Measurements from ENCODE around the gene WWOX. TPM values are rescaled to one million over a fixed set of nuclear protein-coding genes. Genes with fewer than 3 reads are reported as not detected.

The WWOX gene
- total RNA-seq, 5 donors from 2014 or later (not counting 1 experiment from before 2014, with no cell fraction given), result 21.2 to 26.0 (median 22.6) TPM

- ATAC-seq (replicated peaks in 1 of 4) (no peak), DNase-seq (no peak)
- H3K27ac ChIP-seq (ENCODE audit: low read length), result no peak overlapping the region
- WGBS (ENCODE audit: insufficient coverage), result no CpG with 5 or more reads among the region's 6 CpGs
- H3K9me3 ChIP-seq, result no peaks in the 10 kb centered on the region
- Mint-ChIP-seq H3K4me1 (peaks cover 2 to 8% (median 5%) of the 10 kb centered on the region in 3 donors), H3K4me3 (no peak overlapping the region), H3K36me3 (peaks cover 2% of the 10 kb centered on the region), H3K9me3 (peaks cover 0 to 9% (median 3%) of the 10 kb centered on the region in 3 donors), H3K27me3 (no peaks in the 10 kb centered on the region), H3K27ac (no peak overlapping the region)
- H3K4me3 ChIP-seq (ENCODE audit: control insufficient read depth in 1 of 2, extremely low read depth in 1 of 2, low read length in 1 of 2), result no peak overlapping the region
- H3K4me1 ChIP-seq (ENCODE audit: control insufficient read depth in 1 of 2, extremely low read depth in 1 of 2, insufficient read depth in 2 of 2, low read length in 2 of 2), result no peaks in the 10 kb centered on the region
- ChIA-PET CTCF (interaction anchor here in 1 of 2 donors (1.3 kb wide), 1 partner anchor 1822 kb away, joined by 4 read pairs; no protein-coding TSS in a partner anchor), POLR2A (no interaction called here)
- no peaks in the 10 kb centered on the region for H3K36me3 ChIP-seq (ENCODE audit: control insufficient read depth in 2 of 2, extremely low read depth in 1 of 2, insufficient read depth in 1 of 2, low read length in 1 of 2)
- H3K27me3 ChIP-seq (replicated peaks in 1 of 2; ENCODE audit: control insufficient read depth in 2 of 2, extremely low read depth in 1 of 2, insufficient read depth in 2 of 2, low read length in 1 of 2), result no peaks in the 10 kb centered on the region
Measured at GRCh38 chr16:78704416-78704815, 605.0 kb downstream of the WWOX start.

GRCh38 chr16:78705694-78706093, 606.2 kb downstream of the WWOX start:
- POLR2A ChIA-PET, result no interaction called here
- ATAC-seq (replicated peaks in 1 of 4), result peak in 3 of 4 experiments; percentile 35 to 69 (median 54)
- Histone ChIP-seq H3K4me3 (ENCODE audit: control insufficient read depth in 1 of 2, extremely low read depth in 1 of 2, low read length in 1 of 2) (no peak overlapping the region), H3K36me3 (ENCODE audit: control insufficient read depth in 2 of 2, extremely low read depth in 1 of 2, insufficient read depth in 1 of 2, low read length in 1 of 2) (no peaks in the 10 kb centered on the region), H3K9me3 (no peaks in the 10 kb centered on the region), H3K27ac (ENCODE audit: low read length) (no peak overlapping the region), H3K27me3 (replicated peaks in 1 of 2; ENCODE audit: control insufficient read depth in 2 of 2, extremely low read depth in 1 of 2, insufficient read depth in 2 of 2, low read length in 1 of 2) (no peaks in the 10 kb centered on the region), H3K4me1 (ENCODE audit: control insufficient read depth in 1 of 2, extremely low read depth in 1 of 2, insufficient read depth in 2 of 2, low read length in 2 of 2) (no peaks in the 10 kb centered on the region)
- CTCF ChIA-PET, result interaction anchor here (0.6 to 2.1 kb wide), 13 partner anchors 8 to 1821 kb away, joined by 3 to 18 read pairs (median 3); no protein-coding TSS in a partner anchor
- no peaks in the 10 kb centered on the region for H3K27me3 Mint-ChIP-seq
- peaks cover 2 to 8% (median 5%) of the 10 kb centered on the region in 3 donors for H3K4me1 Mint-ChIP-seq
- WGBS (ENCODE audit: insufficient coverage), result no CpG with 5 or more reads among the region's 2 CpGs
- H3K27ac Mint-ChIP-seq, result no peak overlapping the region
- DNase-seq, result peak in 1 of 35 experiments; percentile 64
- peaks cover 0 to 9% (median 3%) of the 10 kb centered on the region in 3 donors for H3K9me3 Mint-ChIP-seq
- peaks cover 2% of the 10 kb centered on the region for H3K36me3 Mint-ChIP-seq
- no peak overlapping the region for H3K4me3 Mint-ChIP-seq

- no peak overlapping the region for H3K4me3 Mint-ChIP-seq
- CTCF ChIA-PET, result interaction anchor here (0.5 to 2.1 kb wide), 7 partner anchors 41 to 1378 kb away, joined by 3 to 18 read pairs (median 4); no protein-coding TSS in a partner anchor
Measured at GRCh38 chr16:78706637-78707036, 607.2 kb downstream of the WWOX start.

GRCh38 chr16:78709137-78709884, 609.9 kb downstream of the WWOX start:
- no peak overlapping the region for H3K4me3 ChIP-seq (ENCODE audit: control insufficient read depth in 1 of 2, extremely low read depth in 1 of 2, low read length in 1 of 2)
- CTCF ChIA-PET, result no interaction called here
- no peak for DNase-seq
- peaks cover 2 to 8% (median 5%) of the 10 kb centered on the region in 3 donors for H3K4me1 Mint-ChIP-seq
- H3K36me3 ChIP-seq (ENCODE audit: control insufficient read depth in 2 of 2, extremely low read depth in 1 of 2, insufficient read depth in 1 of 2, low read length in 1 of 2), result no peaks in the 10 kb centered on the region
- H3K27ac ChIP-seq (ENCODE audit: low read length), result no peak overlapping the region
- H3K4me3 Mint-ChIP-seq, result no peak overlapping the region
- no peaks in the 10 kb centered on the region for H3K27me3 Mint-ChIP-seq
- H3K9me3 Mint-ChIP-seq, result peaks cover 0 to 7% (median 3%) of the 10 kb centered on the region in 3 donors
- no peak for ATAC-seq (replicated peaks in 1 of 4)
- WGBS (ENCODE audit: insufficient coverage), result 93% methylated on average over 3 of the region's 15 CpGs
- peaks cover 2% of the 10 kb centered on the region for H3K36me3 Mint-ChIP-seq
- H3K27me3 ChIP-seq (replicated peaks in 1 of 2; ENCODE audit: control insufficient read depth in 2 of 2, extremely low read depth in 1 of 2, insufficient read depth in 2 of 2, low read length in 1 of 2), result no peaks in the 10 kb centered on the region
- POLR2A ChIA-PET, result interaction anchor here in 1 of 2 donors (0.6 kb wide), 1 partner anchor 25 kb away, joined by 3 read pairs; no protein-coding TSS in a partner anchor
- no peak overlapping the region for H3K27ac Mint-ChIP-seq
- no peaks in the 10 kb centered on the region for H3K9me3 ChIP-seq
- no peaks in the 10 kb centered on the region for H3K4me1 ChIP-seq (ENCODE audit: control insufficient read depth in 1 of 2, extremely low read depth in 1 of 2, insufficient read depth in 2 of 2, low read length in 2 of 2)

More at GRCh38 chr16:78706637-78707036, 607.2 kb downstream of the WWOX start:
- Histone ChIP-seq H3K9me3 (no peaks in the 10 kb centered on the region), H3K4me1 (ENCODE audit: control insufficient read depth in 1 of 2, extremely low read depth in 1 of 2, insufficient read depth in 2 of 2, low read length in 2 of 2) (no peaks in the 10 kb centered on the region), H3K27me3 (replicated peaks in 1 of 2; ENCODE audit: control insufficient read depth in 2 of 2, extremely low read depth in 1 of 2, insufficient read depth in 2 of 2, low read length in 1 of 2) (no peaks in the 10 kb centered on the region), H3K4me3 (ENCODE audit: control insufficient read depth in 1 of 2, extremely low read depth in 1 of 2, low read length in 1 of 2) (no peak overlapping the region), H3K27ac (ENCODE audit: low read length) (no peak overlapping the region), H3K36me3 (ENCODE audit: control insufficient read depth in 2 of 2, extremely low read depth in 1 of 2, insufficient read depth in 1 of 2, low read length in 1 of 2) (no peaks in the 10 kb centered on the region)
- H3K36me3 Mint-ChIP-seq, result peaks cover 2% of the 10 kb centered on the region
- WGBS (ENCODE audit: insufficient coverage), result 91% methylated on average over 6 of the region's 6 CpGs
- peaks cover 0 to 9% (median 3%) of the 10 kb centered on the region in 3 donors for H3K9me3 Mint-ChIP-seq
- H3K27me3 Mint-ChIP-seq, result no peaks in the 10 kb centered on the region
- no peak overlapping the region for H3K27ac Mint-ChIP-seq
- DNase-seq (no peak), ATAC-seq (replicated peaks in 1 of 4) (no peak)
- H3K4me1 Mint-ChIP-seq, result peaks cover 2 to 8% (median 5%) of the 10 kb centered on the region in 3 donors
- POLR2A ChIA-PET, result interaction anchor here in 1 of 2 donors (0.6 kb wide), 1 partner anchor 1064 kb away, joined by 3 read pairs; no protein-coding TSS in a partner anchor

- Mint-ChIP-seq H3K27ac (no peak overlapping the region), H3K9me3 (no peaks in the 10 kb centered on the region), H3K4me1 (no peaks in the 10 kb centered on the region), H3K27me3 (no peaks in the 10 kb centered on the region), H3K4me3 (no peak overlapping the region), H3K36me3 (no peaks in the 10 kb centered on the region)
- no peak for DNase-seq
- Histone ChIP-seq H3K27ac (ENCODE audit: low read length) (no peak overlapping the region), H3K27me3 (replicated peaks in 1 of 2; ENCODE audit: control insufficient read depth in 2 of 2, extremely low read depth in 1 of 2, insufficient read depth in 2 of 2, low read length in 1 of 2) (no peaks in the 10 kb centered on the region), H3K36me3 (ENCODE audit: control insufficient read depth in 2 of 2, extremely low read depth in 1 of 2, insufficient read depth in 1 of 2, low read length in 1 of 2) (no peaks in the 10 kb centered on the region), H3K9me3 (no peaks in the 10 kb centered on the region), H3K4me3 (ENCODE audit: control insufficient read depth in 1 of 2, extremely low read depth in 1 of 2, low read length in 1 of 2) (no peak overlapping the region), H3K4me1 (ENCODE audit: control insufficient read depth in 1 of 2, extremely low read depth in 1 of 2, insufficient read depth in 2 of 2, low read length in 2 of 2) (no peaks in the 10 kb centered on the region)
- ATAC-seq (replicated peaks in 1 of 4), result no peak
- CTCF ChIA-PET, result no interaction called here
- POLR2A ChIA-PET, result no interaction called here
- WGBS (ENCODE audit: insufficient coverage), result no CpG with 5 or more reads among the region's 3 CpGs
Measured at GRCh38 chr16:78715106-78715505, 615.7 kb downstream of the WWOX start.

GRCh38 chr16:78715673-78716072, 616.2 kb downstream of the WWOX start:
- Histone ChIP-seq H3K27me3 (replicated peaks in 1 of 2; ENCODE audit: control insufficient read depth in 2 of 2, extremely low read depth in 1 of 2, insufficient read depth in 2 of 2, low read length in 1 of 2) (no peaks in the 10 kb centered on the region), H3K9me3 (no peaks in the 10 kb centered on the region), H3K4me3 (ENCODE audit: control insufficient read depth in 1 of 2, extremely low read depth in 1 of 2, low read length in 1 of 2) (no peak overlapping the region), H3K4me1 (ENCODE audit: control insufficient read depth in 1 of 2, extremely low read depth in 1 of 2, insufficient read depth in 2 of 2, low read length in 2 of 2) (no peaks in the 10 kb centered on the region), H3K36me3 (ENCODE audit: control insufficient read depth in 2 of 2, extremely low read depth in 1 of 2, insufficient read depth in 1 of 2, low read length in 1 of 2) (no peaks in the 10 kb centered on the region), H3K27ac (ENCODE audit: low read length) (no peak overlapping the region)
- Mint-ChIP-seq H3K36me3 (no peaks in the 10 kb centered on the region), H3K27me3 (no peaks in the 10 kb centered on the region), H3K4me3 (no peak overlapping the region), H3K27ac (no peak overlapping the region), H3K9me3 (no peaks in the 10 kb centered on the region), H3K4me1 (no peaks in the 10 kb centered on the region)
- CTCF ChIA-PET, result no interaction called here
- WGBS (ENCODE audit: insufficient coverage), result 100% methylated on average over 3 of the region's 4 CpGs
- ATAC-seq (replicated peaks in 1 of 4) (no peak), DNase-seq (no peak)
- POLR2A ChIA-PET, result no interaction called here
